HL-60 (cell line): ENCODE measurements around the gene MAP3K19.

Source experiments
- POLR2AphosphoS5 ChIP-seq: IDR thresholded peaks from 2 replicates; pipeline ENCODE4 v1.6.1; 2012; ENCODE audit warnings: low read depth
- TF ChIP-seq, protein P1 (sequence below): IDR thresholded peaks from 2 replicates; pipeline ENCODE4 v1.6.1; 2012; ENCODE audit warnings: low read depth; ENCODE audit not compliant: insufficient replicate concordance

DNA sequence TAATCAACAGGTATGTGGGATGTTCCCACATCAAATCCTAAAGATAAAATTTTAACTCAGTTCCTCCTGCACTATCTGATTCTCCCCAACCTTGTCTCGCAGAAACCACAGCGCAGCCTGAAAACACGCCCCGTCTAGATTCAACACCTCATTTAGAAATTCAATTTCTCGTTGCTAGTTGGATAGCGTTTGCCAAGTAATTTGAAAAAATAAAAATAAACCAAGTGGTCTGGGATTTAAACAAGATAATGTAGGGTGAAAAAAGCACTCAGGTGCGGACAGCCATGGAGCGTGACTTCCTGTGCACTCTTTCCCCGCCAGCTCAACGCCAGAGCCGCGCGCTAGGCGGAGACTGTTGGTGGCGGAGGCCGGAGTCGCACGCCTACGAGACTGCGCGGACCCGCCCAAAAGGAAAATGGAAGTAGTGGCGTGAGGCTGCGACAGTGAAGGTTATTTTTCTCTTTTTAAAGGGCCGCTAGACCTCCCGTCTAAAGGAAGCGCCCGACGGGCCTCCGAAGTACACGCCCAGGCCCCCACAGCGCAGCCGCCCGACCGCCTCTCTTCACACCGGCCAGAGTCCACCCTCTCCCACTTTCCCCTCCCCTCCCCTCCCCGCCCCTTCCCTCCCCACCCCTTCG lies 129.2 kb downstream of the MAP3K19 start:
- TF ChIP-seq POLR2AphosphoS5, result peak; percentile 85
- TF ChIP-seq, protein P1, sequence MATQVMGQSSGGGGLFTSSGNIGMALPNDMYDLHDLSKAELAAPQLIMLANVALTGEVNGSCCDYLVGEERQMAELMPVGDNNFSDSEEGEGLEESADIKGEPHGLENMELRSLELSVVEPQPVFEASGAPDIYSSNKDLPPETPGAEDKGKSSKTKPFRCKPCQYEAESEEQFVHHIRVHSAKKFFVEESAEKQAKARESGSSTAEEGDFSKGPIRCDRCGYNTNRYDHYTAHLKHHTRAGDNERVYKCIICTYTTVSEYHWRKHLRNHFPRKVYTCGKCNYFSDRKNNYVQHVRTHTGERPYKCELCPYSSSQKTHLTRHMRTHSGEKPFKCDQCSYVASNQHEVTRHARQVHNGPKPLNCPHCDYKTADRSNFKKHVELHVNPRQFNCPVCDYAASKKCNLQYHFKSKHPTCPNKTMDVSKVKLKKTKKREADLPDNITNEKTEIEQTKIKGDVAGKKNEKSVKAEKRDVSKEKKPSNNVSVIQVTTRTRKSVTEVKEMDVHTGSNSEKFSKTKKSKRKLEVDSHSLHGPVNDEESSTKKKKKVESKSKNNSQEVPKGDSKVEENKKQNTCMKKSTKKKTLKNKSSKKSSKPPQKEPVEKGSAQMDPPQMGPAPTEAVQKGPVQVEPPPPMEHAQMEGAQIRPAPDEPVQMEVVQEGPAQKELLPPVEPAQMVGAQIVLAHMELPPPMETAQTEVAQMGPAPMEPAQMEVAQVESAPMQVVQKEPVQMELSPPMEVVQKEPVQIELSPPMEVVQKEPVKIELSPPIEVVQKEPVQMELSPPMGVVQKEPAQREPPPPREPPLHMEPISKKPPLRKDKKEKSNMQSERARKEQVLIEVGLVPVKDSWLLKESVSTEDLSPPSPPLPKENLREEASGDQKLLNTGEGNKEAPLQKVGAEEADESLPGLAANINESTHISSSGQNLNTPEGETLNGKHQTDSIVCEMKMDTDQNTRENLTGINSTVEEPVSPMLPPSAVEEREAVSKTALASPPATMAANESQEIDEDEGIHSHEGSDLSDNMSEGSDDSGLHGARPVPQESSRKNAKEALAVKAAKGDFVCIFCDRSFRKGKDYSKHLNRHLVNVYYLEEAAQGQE, result peak; percentile 46
